ENCODE results near the gene MAN2C1. TPM values are rescaled to one million over a fixed set of nuclear protein-coding genes. Genes with fewer than 3 reads are reported as not detected.

The MAN2C1 gene
- total and polyA plus RNA-seq, 2 donors (not counting 1 experiment from before 2014, with no cell fraction given), result 186 to 229 TPM

GRCh38 chr15:75309711-75310110, 58.7 kb downstream of the MAN2C1 start:
- Mint-ChIP-seq H3K27me3 (peaks cover 41% of the 10 kb centered on the region), H3K9me3 (ENCODE audit: insufficient read depth) (no peaks in the 10 kb centered on the region), H3K4me1 (no peaks in the 10 kb centered on the region), H3K27ac (no peak overlapping the region), H3K4me3 (no peak overlapping the region)
- no peak overlapping the region for H3K4me2 ChIP-seq (replicated peaks; ENCODE audit: low read depth, low read length, poor library complexity, severe bottlenecking)
- no peaks in the 10 kb centered on the region for H3K79me2 ChIP-seq (ENCODE audit: control insufficient read depth, insufficient read depth, low read length)
- CTCF ChIA-PET, result interaction anchor here (0.7 kb wide), 1 partner anchor 823 kb away, joined by 3 read pairs; no protein-coding TSS in a partner anchor
- no peak for DNase-seq
- no peak overlapping the region for H3K4me3 ChIP-seq (ENCODE audit: control extremely low read depth in 1 of 5, extremely low read depth in 1 of 5, insufficient read depth in 1 of 5, low read depth in 2 of 5, low read length in 4 of 5)
- no peak overlapping the region for H3K9ac ChIP-seq (ENCODE audit: low read length)
- no peaks in the 10 kb centered on the region for H3K4me1 ChIP-seq (ENCODE audit: control insufficient read depth in 2 of 2, insufficient read depth in 2 of 2, low read length in 2 of 2)
- H2AFZ ChIP-seq (ENCODE audit: insufficient read depth, low read depth, low read length, poor library complexity, severe bottlenecking), result no peak overlapping the region
- peaks cover 0 to 13% (median 4%) of the 10 kb centered on the region in 4 experiments for H3K27me3 ChIP-seq (replicated peaks in 1 of 4; ENCODE audit: control extremely low read depth in 1 of 4, control insufficient read depth in 3 of 4, insufficient read depth in 4 of 4, low read length in 3 of 4)
- POLR2A ChIA-PET, result no interaction called here
- intact Hi-C loops (cut with micrococcal nuclease), result no loop called here
- no peaks in the 10 kb centered on the region for H4K20me1 ChIP-seq (ENCODE audit: control insufficient read depth, insufficient read depth, low read length, poor library complexity, severe bottlenecking)
- no peak for TF ChIP-seq EZH2 (IDR thresholded peaks at IDR 0.05; ENCODE audit: borderline replicate concordance, insufficient read depth, low read depth, low read length, poor library complexity, severe bottlenecking)
- TF ChIP-seq, protein P1, sequence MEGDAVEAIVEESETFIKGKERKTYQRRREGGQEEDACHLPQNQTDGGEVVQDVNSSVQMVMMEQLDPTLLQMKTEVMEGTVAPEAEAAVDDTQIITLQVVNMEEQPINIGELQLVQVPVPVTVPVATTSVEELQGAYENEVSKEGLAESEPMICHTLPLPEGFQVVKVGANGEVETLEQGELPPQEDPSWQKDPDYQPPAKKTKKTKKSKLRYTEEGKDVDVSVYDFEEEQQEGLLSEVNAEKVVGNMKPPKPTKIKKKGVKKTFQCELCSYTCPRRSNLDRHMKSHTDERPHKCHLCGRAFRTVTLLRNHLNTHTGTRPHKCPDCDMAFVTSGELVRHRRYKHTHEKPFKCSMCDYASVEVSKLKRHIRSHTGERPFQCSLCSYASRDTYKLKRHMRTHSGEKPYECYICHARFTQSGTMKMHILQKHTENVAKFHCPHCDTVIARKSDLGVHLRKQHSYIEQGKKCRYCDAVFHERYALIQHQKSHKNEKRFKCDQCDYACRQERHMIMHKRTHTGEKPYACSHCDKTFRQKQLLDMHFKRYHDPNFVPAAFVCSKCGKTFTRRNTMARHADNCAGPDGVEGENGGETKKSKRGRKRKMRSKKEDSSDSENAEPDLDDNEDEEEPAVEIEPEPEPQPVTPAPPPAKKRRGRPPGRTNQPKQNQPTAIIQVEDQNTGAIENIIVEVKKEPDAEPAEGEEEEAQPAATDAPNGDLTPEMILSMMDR (IDR thresholded peaks at IDR 0.05), result no peak
- no peaks in the 10 kb centered on the region for H3K9me3 ChIP-seq (ENCODE audit: control extremely low read depth in 1 of 3, control insufficient read depth in 2 of 3, insufficient read depth in 1 of 3, low read length in 2 of 3)
- H3K27ac ChIP-seq (ENCODE audit: low read length in 2 of 2), result no peak overlapping the region
- no peak for ATAC-seq (ENCODE audit: low read depth)
- H3K36me3 ChIP-seq (replicated peaks in 1 of 2; ENCODE audit: control extremely low read depth in 1 of 2, control insufficient read depth in 1 of 2, extremely low read depth in 1 of 2, insufficient read depth in 2 of 2, low read length in 1 of 2), result no peaks in the 10 kb centered on the region

- Mint-ChIP-seq H3K4me3 (no peak overlapping the region), H3K9me3 (ENCODE audit: insufficient read depth) (no peaks in the 10 kb centered on the region), H3K27me3 (peaks cover 53% of the 10 kb centered on the region), H3K27ac (no peak overlapping the region), H3K4me1 (no peaks in the 10 kb centered on the region)
- Histone ChIP-seq H3K27me3 (replicated peaks in 1 of 4; ENCODE audit: control extremely low read depth in 1 of 4, control insufficient read depth in 3 of 4, insufficient read depth in 4 of 4, low read length in 3 of 4) (peaks cover 0 to 13% (median 4%) of the 10 kb centered on the region in 4 experiments), H3K27ac (ENCODE audit: low read length in 2 of 2) (no peak overlapping the region), H3K4me3 (ENCODE audit: control extremely low read depth in 1 of 5, extremely low read depth in 1 of 5, insufficient read depth in 1 of 5, low read depth in 2 of 5, low read length in 4 of 5) (no peak overlapping the region), H3K9ac (ENCODE audit: low read length) (no peak overlapping the region), H3K4me2 (replicated peaks; ENCODE audit: low read depth, low read length, poor library complexity, severe bottlenecking) (no peak overlapping the region), H3K4me1 (ENCODE audit: control insufficient read depth in 2 of 2, insufficient read depth in 2 of 2, low read length in 2 of 2) (no peaks in the 10 kb centered on the region), H3K36me3 (replicated peaks in 1 of 2; ENCODE audit: control extremely low read depth in 1 of 2, control insufficient read depth in 1 of 2, extremely low read depth in 1 of 2, insufficient read depth in 2 of 2, low read length in 1 of 2) (no peaks in the 10 kb centered on the region), H4K20me1 (ENCODE audit: control insufficient read depth, insufficient read depth, low read length, poor library complexity, severe bottlenecking) (no peaks in the 10 kb centered on the region), H2AFZ (ENCODE audit: insufficient read depth, low read depth, low read length, poor library complexity, severe bottlenecking) (no peak overlapping the region), H3K79me2 (ENCODE audit: control insufficient read depth, insufficient read depth, low read length) (no peaks in the 10 kb centered on the region), H3K9me3 (ENCODE audit: control extremely low read depth in 1 of 3, control insufficient read depth in 2 of 3, insufficient read depth in 1 of 3, low read length in 2 of 3) (no peaks in the 10 kb centered on the region)
- ATAC-seq (ENCODE audit: low read depth), result no peak
- POLR2A ChIA-PET, result interaction anchor here (0.7 kb wide), 1 partner anchor 1243 kb away, joined by 4 read pairs; no protein-coding TSS in a partner anchor
- WGBS (ENCODE audit: insufficient coverage), result 38% methylated on average over 14 of the region's 15 CpGs
- TF ChIP-seq, protein P1 (IDR thresholded peaks at IDR 0.05), result peak; percentile 36
- no peak for TF ChIP-seq EZH2 (IDR thresholded peaks at IDR 0.05; ENCODE audit: borderline replicate concordance, insufficient read depth, low read depth, low read length, poor library complexity, severe bottlenecking)
- peak; percentile 27 for DNase-seq
- CTCF ChIA-PET, result interaction anchor here (0.8 to 2.2 kb wide), 3 partner anchors 265 to 537 kb away, joined by 3 to 12 read pairs (median 3); no protein-coding TSS in a partner anchor
- intact Hi-C loops (cut with micrococcal nuclease), result no loop called here
Measured at GRCh38 chr15:75307778-75308390, 60.5 kb downstream of the MAN2C1 start.

All from B cell (primary cell).